ENCODE results near the gene TRIM26. TPM values are rescaled to one million over a fixed set of nuclear protein-coding genes. Genes with fewer than 3 reads are reported as not detected.

Gene TRIM26
- total and polyA plus RNA-seq, 2 experiments from 2014 or later, result 11.0 to 38.0 TPM

DNA sequence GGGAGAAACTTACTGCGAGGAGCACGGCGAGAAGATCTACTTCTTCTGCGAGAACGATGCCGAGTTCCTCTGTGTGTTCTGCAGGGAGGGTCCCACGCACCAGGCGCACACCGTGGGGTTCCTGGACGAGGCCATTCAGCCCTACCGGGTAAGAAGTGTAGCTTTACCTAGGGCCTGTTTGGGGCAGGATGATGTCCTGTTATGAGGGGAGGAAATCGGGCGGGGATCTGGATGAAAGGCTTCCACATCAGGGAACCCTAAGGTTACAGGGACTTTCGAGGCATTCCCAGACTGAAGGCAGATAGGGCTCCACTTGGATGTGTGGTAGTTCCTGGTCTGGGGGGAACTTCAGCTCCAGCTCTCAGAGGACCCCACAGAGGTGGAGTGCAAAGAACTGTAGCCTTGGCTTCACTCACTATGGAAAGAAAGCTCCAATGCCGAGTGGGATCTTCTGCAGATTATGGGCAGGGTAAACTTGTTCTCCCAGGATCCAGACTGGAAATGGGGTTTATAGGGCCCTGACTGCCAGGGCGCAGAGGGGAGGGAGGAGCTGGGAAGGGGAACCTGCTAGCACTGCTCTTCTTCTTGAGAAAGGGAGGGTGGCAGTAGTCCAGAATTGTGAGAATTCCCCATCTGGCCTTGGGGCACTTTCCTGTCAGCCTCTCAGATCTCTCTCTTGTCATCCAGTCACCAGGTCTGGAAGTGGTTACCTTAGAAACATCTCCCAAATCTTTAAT, 49.1 kb downstream of the TRIM26 start (continued):
- TF ChIP-seq, protein P1, sequence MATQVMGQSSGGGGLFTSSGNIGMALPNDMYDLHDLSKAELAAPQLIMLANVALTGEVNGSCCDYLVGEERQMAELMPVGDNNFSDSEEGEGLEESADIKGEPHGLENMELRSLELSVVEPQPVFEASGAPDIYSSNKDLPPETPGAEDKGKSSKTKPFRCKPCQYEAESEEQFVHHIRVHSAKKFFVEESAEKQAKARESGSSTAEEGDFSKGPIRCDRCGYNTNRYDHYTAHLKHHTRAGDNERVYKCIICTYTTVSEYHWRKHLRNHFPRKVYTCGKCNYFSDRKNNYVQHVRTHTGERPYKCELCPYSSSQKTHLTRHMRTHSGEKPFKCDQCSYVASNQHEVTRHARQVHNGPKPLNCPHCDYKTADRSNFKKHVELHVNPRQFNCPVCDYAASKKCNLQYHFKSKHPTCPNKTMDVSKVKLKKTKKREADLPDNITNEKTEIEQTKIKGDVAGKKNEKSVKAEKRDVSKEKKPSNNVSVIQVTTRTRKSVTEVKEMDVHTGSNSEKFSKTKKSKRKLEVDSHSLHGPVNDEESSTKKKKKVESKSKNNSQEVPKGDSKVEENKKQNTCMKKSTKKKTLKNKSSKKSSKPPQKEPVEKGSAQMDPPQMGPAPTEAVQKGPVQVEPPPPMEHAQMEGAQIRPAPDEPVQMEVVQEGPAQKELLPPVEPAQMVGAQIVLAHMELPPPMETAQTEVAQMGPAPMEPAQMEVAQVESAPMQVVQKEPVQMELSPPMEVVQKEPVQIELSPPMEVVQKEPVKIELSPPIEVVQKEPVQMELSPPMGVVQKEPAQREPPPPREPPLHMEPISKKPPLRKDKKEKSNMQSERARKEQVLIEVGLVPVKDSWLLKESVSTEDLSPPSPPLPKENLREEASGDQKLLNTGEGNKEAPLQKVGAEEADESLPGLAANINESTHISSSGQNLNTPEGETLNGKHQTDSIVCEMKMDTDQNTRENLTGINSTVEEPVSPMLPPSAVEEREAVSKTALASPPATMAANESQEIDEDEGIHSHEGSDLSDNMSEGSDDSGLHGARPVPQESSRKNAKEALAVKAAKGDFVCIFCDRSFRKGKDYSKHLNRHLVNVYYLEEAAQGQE (IDR thresholded peaks at IDR 0.05; ENCODE audit: unreplicated experiment), result no peak

GRCh38 chr6:30163090-30163917, 49.9 kb downstream of the TRIM26 start, which contains the start of gene TRIM15:
Gene TRIM15 (plus strand): TSS chr6:30163546. CDS start chr6:30163685, 139 bp downstream.
- H3K79me2 ChIP-seq (replicated peaks; ENCODE audit: insufficient read depth), result no peaks in the 10 kb centered on the region
- DNase-seq (ENCODE audit: low spot score), result peak; percentile 66
- Mint-ChIP-seq H3K4me3 (no peak within 1 kb of the TSS), H3K27me3 (ENCODE audit: insufficient read depth, low read depth, poor library complexity) (peaks cover 4% of the 10 kb centered on the region), H3K9me3 (no peaks in the 10 kb centered on the region), H3K36me3 (ENCODE audit: low read depth) (no peaks in the 10 kb centered on the region), H3K4me1 (peaks cover 3% of the 10 kb centered on the region; the same call in 2 of the 3 replicates), H3K27ac (no peak within 1 kb of the TSS)
- H3K27me3 ChIP-seq (ENCODE audit: insufficient read depth), result peaks cover 5% of the 10 kb centered on the region; the same call in 1 of the 2 replicates
- peak; percentile 92 for ATAC-seq
- H3K4me3 ChIP-seq, result no peak within 1 kb of the TSS
- H3K27ac ChIP-seq (ENCODE audit: low read depth), result no peak within 1 kb of the TSS
- H2AFZ ChIP-seq, result peak within 1 kb of the TSS; percentile 33
- H4K20me1 ChIP-seq (replicated peaks; ENCODE audit: insufficient read depth), result no peaks in the 10 kb centered on the region
- no peak within 1 kb of the TSS for H3K4me2 ChIP-seq
- H3F3A ChIP-seq (replicated peaks; ENCODE audit: low read depth), result no peaks in the 10 kb centered on the region
- H3K9me2 ChIP-seq (ENCODE audit: insufficient read depth), result no peaks in the 10 kb centered on the region
- H3K36me3 ChIP-seq (ENCODE audit: insufficient read depth), result no peaks in the 10 kb centered on the region
- H3K4me1 ChIP-seq (ENCODE audit: insufficient read depth), result no peaks in the 10 kb centered on the region
- TF ChIP-seq ZNF331 (CRISPR knock-in tag; IDR thresholded peaks at IDR 0.05; ENCODE audit: low read depth) (no peak), STAT1 (IDR thresholded peaks at IDR 0.05; ENCODE audit: unreplicated experiment) (no peak), CTCF (conservative IDR thresholded peaks at IDR 0.05; ENCODE audit: low read depth in 2 of 2) (no peak), EZH2phosphoT487 (IDR thresholded peaks at IDR 0.05; ENCODE audit: unreplicated experiment) (no peak), ZNF114 (CRISPR knock-in tag; IDR thresholded peaks at IDR 0.05) (no peak), POLR2AphosphoS5 (IDR thresholded peaks at IDR 0.05; ENCODE audit: low read depth) (no peak), JUNB (IDR thresholded peaks at IDR 0.05; ENCODE audit: unreplicated experiment) (no peak), EZH2 (IDR thresholded peaks at IDR 0.05; ENCODE audit: low read depth, unreplicated experiment) (no peak), CREB1 (CRISPR knock-in tag; IDR thresholded peaks at IDR 0.05; ENCODE audit: low read depth) (no peak)
- TF ChIP-seq, protein P2, sequence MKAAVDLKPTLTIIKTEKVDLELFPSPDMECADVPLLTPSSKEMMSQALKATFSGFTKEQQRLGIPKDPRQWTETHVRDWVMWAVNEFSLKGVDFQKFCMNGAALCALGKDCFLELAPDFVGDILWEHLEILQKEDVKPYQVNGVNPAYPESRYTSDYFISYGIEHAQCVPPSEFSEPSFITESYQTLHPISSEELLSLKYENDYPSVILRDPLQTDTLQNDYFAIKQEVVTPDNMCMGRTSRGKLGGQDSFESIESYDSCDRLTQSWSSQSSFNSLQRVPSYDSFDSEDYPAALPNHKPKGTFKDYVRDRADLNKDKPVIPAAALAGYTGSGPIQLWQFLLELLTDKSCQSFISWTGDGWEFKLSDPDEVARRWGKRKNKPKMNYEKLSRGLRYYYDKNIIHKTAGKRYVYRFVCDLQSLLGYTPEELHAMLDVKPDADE (IDR thresholded peaks at IDR 0.05), result no peak
- TF ChIP-seq, protein P1 (IDR thresholded peaks at IDR 0.05; ENCODE audit: unreplicated experiment), result no peak

All from GM23338 (cell line).